HG03025 (cell line): ENCODE measurements around the gene CCND2.

Experiments used
- ATAC-seq: cut with Tn5 transposase; IDR thresholded peaks from one replicate; pipeline ENCODE4 v1.9.1; 2021; ENCODE audit warnings: mild to moderate bottlenecking, moderate library complexity; ENCODE audit not compliant: unreplicated experiment, low FRiP score

The CCND2 gene

GRCh38 chr12:4256043-4256826 is 17.3 kb upstream of the CCND2 start:
- ATAC-seq: no peak

- ATAC-seq: no peak
Observed at GRCh38 chr12:4257442-4257841, 16.1 kb upstream of the CCND2 start.

GRCh38 chr12:4259099-4259498 is 14.5 kb upstream of the CCND2 start:
- no peak for ATAC-seq

- no peak for ATAC-seq
Observed at GRCh38 chr12:4261655-4262054, 11.9 kb upstream of the CCND2 start.

GRCh38 chr12:4265280-4265679 is 8.3 kb upstream of the CCND2 start:
- ATAC-seq: no peak

- ATAC-seq: no peak
Observed at GRCh38 chr12:4266990-4267389, 6.6 kb upstream of the CCND2 start.

- no peak for ATAC-seq
Observed at GRCh38 chr12:4267704-4268328, 5.7 kb upstream of the CCND2 start.

GRCh38 chr12:4268329-4269181 is 5.0 kb upstream of the CCND2 start:
- no peak for ATAC-seq

GRCh38 chr12:4269279-4269991 is 4.1 kb upstream of the CCND2 start:
- no peak for ATAC-seq

- ATAC-seq: no peak
Observed at GRCh38 chr12:4270016-4270830, 3.3 kb upstream of the CCND2 start.

- ATAC-seq: no peak
Observed at GRCh38 chr12:4270831-4271716, 2.5 kb upstream of the CCND2 start.

GRCh38 chr12:4271717-4272423 is 1.7 kb upstream of the CCND2 start:
- ATAC-seq: no peak

- no peak for ATAC-seq
Observed at GRCh38 chr12:4272424-4273272, 914 bp upstream of the CCND2 start.

GRCh38 chr12:4273273-4273651 is 300 bp upstream of the CCND2 start:
- no peak for ATAC-seq

- no peak for ATAC-seq
Observed at GRCh38 chr12:4274396-4275015, 944 bp downstream of the CCND2 start.

- ATAC-seq: no peak
Observed at GRCh38 chr12:4275016-4275869, 1.7 kb downstream of the CCND2 start.
